ENCODE results near the gene ENOX2.

DNA sequence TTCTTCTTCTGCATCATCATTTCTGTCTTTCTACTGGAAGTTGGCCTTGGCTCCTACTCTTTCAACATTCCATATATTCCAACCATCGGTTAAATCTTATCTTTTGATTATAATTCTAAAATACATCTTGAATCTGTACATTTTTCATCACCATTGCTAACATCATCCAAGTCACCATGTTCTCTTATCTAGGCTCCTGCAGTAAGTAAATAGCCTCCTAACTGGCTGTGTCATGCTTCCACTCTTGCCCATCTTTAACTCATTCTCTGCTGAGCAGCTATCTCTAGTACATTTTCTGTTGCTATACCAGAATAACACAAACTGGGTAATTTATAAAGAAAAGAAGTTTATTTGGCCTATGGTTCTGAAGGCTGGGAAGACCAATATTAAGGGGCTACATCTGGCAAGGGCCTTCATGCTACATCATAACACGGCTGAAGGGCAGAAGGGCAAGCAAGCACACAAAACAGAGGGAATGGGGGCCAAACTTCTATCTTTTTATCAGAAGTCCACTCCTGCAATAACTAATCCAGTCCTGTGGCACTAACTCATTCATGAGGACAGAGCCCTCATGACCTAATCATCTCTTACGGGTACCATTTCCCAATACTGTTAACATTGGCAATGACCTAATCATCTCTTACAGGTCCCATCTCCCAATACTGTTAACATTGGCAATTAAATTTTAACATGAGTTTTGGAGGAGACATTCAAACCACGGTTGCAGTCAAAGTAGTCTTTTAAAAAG is 72.2 kb downstream of the ENOX2 start:
- TF ChIP-seq CTCF (IDR thresholded peaks at IDR 0.05) (no peak), POLR2A (IDR thresholded peaks at IDR 0.05) (no peak)

Measured in adrenal gland (tissue), 5 donors.